ENCODE data around the gene CYTIP. TPM values are rescaled to one million over a fixed set of nuclear protein-coding genes. Genes with fewer than 3 reads are reported as not detected.

CYTIP gene
- total and polyA plus RNA-seq, 2 donors from 2014 or later, result 3.5 to 24.0 TPM

- TF ChIP-seq, protein P1, sequence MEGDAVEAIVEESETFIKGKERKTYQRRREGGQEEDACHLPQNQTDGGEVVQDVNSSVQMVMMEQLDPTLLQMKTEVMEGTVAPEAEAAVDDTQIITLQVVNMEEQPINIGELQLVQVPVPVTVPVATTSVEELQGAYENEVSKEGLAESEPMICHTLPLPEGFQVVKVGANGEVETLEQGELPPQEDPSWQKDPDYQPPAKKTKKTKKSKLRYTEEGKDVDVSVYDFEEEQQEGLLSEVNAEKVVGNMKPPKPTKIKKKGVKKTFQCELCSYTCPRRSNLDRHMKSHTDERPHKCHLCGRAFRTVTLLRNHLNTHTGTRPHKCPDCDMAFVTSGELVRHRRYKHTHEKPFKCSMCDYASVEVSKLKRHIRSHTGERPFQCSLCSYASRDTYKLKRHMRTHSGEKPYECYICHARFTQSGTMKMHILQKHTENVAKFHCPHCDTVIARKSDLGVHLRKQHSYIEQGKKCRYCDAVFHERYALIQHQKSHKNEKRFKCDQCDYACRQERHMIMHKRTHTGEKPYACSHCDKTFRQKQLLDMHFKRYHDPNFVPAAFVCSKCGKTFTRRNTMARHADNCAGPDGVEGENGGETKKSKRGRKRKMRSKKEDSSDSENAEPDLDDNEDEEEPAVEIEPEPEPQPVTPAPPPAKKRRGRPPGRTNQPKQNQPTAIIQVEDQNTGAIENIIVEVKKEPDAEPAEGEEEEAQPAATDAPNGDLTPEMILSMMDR (IDR thresholded peaks at IDR 0.05; ENCODE audit: borderline replicate concordance, extremely low read depth, insufficient read depth), result no peak
- H3K4me3 ChIP-seq (ENCODE audit: low read length in 3 of 3), result no peak overlapping the region
Measured at GRCh38 chr2:157468931-157469708, 25.2 kb upstream of the CYTIP start.

GRCh38 chr2:157466764-157467163, 22.9 kb upstream of the CYTIP start:
- H3K36me3 ChIP-seq (ENCODE audit: control insufficient read depth in 2 of 3, insufficient read depth in 3 of 3, low read length in 3 of 3), result no peaks in the 10 kb centered on the region
- H3K9me3 ChIP-seq (ENCODE audit: control insufficient read depth in 2 of 3, insufficient read depth in 1 of 3, low read length in 3 of 3), result no peaks in the 10 kb centered on the region
- H3K4me1 ChIP-seq (ENCODE audit: control insufficient read depth in 2 of 3, insufficient read depth in 2 of 3, low read depth in 1 of 3, low read length in 3 of 3), result no peaks in the 10 kb centered on the region
- TF ChIP-seq, protein P1 (IDR thresholded peaks at IDR 0.05; ENCODE audit: borderline replicate concordance, extremely low read depth, insufficient read depth), result no peak
- H3K4me3 ChIP-seq (ENCODE audit: low read length in 3 of 3), result no peak overlapping the region
- intact Hi-C loops (cut with DNase I), result no loop called here
- H3K27ac ChIP-seq (ENCODE audit: low read depth in 2 of 2, low read length in 2 of 2), result no peak overlapping the region
- no peak overlapping the region for H3K9ac ChIP-seq (ENCODE audit: low read length in 3 of 3)
- H3K27me3 ChIP-seq (ENCODE audit: control insufficient read depth, insufficient read depth, low read length), result no peaks in the 10 kb centered on the region
- DNase-seq (no peak), FAIRE-seq (no peak)

More at GRCh38 chr2:157468931-157469708, 25.2 kb upstream of the CYTIP start:
- Histone ChIP-seq H3K4me1 (ENCODE audit: control insufficient read depth in 2 of 3, insufficient read depth in 2 of 3, low read depth in 1 of 3, low read length in 3 of 3) (no peaks in the 10 kb centered on the region), H3K27ac (ENCODE audit: low read depth in 2 of 2, low read length in 2 of 2) (peak overlapping the region in 1 of 2 donors; percentile 14), H3K36me3 (ENCODE audit: control insufficient read depth in 2 of 3, insufficient read depth in 3 of 3, low read length in 3 of 3) (no peaks in the 10 kb centered on the region), H3K27me3 (ENCODE audit: control insufficient read depth, insufficient read depth, low read length) (no peaks in the 10 kb centered on the region), H3K9ac (ENCODE audit: low read length in 3 of 3) (no peak overlapping the region), H3K9me3 (ENCODE audit: control insufficient read depth in 2 of 3, insufficient read depth in 1 of 3, low read length in 3 of 3) (no peaks in the 10 kb centered on the region)
- intact Hi-C loops (cut with DNase I), result no loop called here
- FAIRE-seq (no peak), DNase-seq (no peak)

- Histone ChIP-seq H3K27me3 (ENCODE audit: control insufficient read depth, insufficient read depth, low read length) (no peaks in the 10 kb centered on the region), H3K4me3 (ENCODE audit: low read length in 3 of 3) (no peak overlapping the region), H3K36me3 (ENCODE audit: control insufficient read depth in 2 of 3, insufficient read depth in 3 of 3, low read length in 3 of 3) (no peaks in the 10 kb centered on the region), H3K4me1 (ENCODE audit: control insufficient read depth in 2 of 3, insufficient read depth in 2 of 3, low read depth in 1 of 3, low read length in 3 of 3) (peaks cover 0 to 8% (median 3%) of the 10 kb centered on the region in 3 donors), H3K9me3 (ENCODE audit: control insufficient read depth in 2 of 3, insufficient read depth in 1 of 3, low read length in 3 of 3) (no peaks in the 10 kb centered on the region), H3K9ac (ENCODE audit: low read length in 3 of 3) (no peak overlapping the region), H3K27ac (ENCODE audit: low read depth in 2 of 2, low read length in 2 of 2) (no peak overlapping the region)
- TF ChIP-seq, protein P1 (IDR thresholded peaks at IDR 0.05; ENCODE audit: borderline replicate concordance, extremely low read depth, insufficient read depth), result no peak
- intact Hi-C loops (cut with DNase I), result no loop called here
- no peak for DNase-seq
- FAIRE-seq, result no peak
Measured at GRCh38 chr2:157465554-157465953, 21.7 kb upstream of the CYTIP start.
